HL-60 (cell line): ENCODE measurements around the gene UMPS.

Experiments
- CTCF ChIP-seq: IDR thresholded peaks from one replicate; pipeline ENCODE4 v1.5.1; 2011; ENCODE audit warnings: low read length, control low read depth, inconsistent platforms; ENCODE audit not compliant: insufficient read depth
- TF ChIP-seq, protein P1 (sequence below): IDR thresholded peaks from 2 replicates; pipeline ENCODE4 v1.6.1; 2012; ENCODE audit warnings: low read depth; ENCODE audit not compliant: insufficient replicate concordance

GRCh38 chr3:124768812-124769211 lies 38.6 kb downstream of the UMPS start:
- no peak for TF ChIP-seq CTCF
- TF ChIP-seq, protein P1, sequence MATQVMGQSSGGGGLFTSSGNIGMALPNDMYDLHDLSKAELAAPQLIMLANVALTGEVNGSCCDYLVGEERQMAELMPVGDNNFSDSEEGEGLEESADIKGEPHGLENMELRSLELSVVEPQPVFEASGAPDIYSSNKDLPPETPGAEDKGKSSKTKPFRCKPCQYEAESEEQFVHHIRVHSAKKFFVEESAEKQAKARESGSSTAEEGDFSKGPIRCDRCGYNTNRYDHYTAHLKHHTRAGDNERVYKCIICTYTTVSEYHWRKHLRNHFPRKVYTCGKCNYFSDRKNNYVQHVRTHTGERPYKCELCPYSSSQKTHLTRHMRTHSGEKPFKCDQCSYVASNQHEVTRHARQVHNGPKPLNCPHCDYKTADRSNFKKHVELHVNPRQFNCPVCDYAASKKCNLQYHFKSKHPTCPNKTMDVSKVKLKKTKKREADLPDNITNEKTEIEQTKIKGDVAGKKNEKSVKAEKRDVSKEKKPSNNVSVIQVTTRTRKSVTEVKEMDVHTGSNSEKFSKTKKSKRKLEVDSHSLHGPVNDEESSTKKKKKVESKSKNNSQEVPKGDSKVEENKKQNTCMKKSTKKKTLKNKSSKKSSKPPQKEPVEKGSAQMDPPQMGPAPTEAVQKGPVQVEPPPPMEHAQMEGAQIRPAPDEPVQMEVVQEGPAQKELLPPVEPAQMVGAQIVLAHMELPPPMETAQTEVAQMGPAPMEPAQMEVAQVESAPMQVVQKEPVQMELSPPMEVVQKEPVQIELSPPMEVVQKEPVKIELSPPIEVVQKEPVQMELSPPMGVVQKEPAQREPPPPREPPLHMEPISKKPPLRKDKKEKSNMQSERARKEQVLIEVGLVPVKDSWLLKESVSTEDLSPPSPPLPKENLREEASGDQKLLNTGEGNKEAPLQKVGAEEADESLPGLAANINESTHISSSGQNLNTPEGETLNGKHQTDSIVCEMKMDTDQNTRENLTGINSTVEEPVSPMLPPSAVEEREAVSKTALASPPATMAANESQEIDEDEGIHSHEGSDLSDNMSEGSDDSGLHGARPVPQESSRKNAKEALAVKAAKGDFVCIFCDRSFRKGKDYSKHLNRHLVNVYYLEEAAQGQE = no peak
